Liver (tissue), 9 donors: ENCODE data around the gene FSCN2. TPM values are rescaled to one million over a fixed set of nuclear protein-coding genes. Genes with fewer than 3 reads are reported as not detected.

ENCODE experiments used
- DNase-seq: peaks from one replicate; pipeline ENCODE4 v3.0.0-alpha.2; 2017; ENCODE audit warnings: low spot score
- H3K27ac ChIP-seq, 2 donors: one replicate each; pipeline ENCODE4 v1.7.0; 2013; ENCODE audit warnings: inconsistent platforms in 2 of 2, low read length in 2 of 2, control low read depth in 1 of 2, low read depth in 1 of 2, mild to moderate bottlenecking in 1 of 2
- H3K27me3 ChIP-seq, 4 donors: one replicate each; pipeline versions ENCODE4 v1.6.1 to v1.7.0; 2013; ENCODE audit warnings: low read length in 3 of 4, inconsistent platforms in 1 of 4, mild to moderate bottlenecking in 1 of 4, moderate library complexity in 1 of 4; ENCODE audit not compliant: control insufficient read depth in 4 of 4, insufficient read depth in 4 of 4
- H3K36me3 ChIP-seq, 4 donors: one replicate each; pipeline versions ENCODE4 v1.6.1 to v1.7.0; 2013; ENCODE audit warnings: low read length in 3 of 4, mild to moderate bottlenecking in 3 of 4, low read depth in 1 of 4, moderate library complexity in 1 of 4; ENCODE audit not compliant: control insufficient read depth in 4 of 4, insufficient read depth in 3 of 4
- H3K4me1 ChIP-seq, 4 donors: one replicate each; pipeline versions ENCODE4 v1.6.1 to v1.7.0; 2013; ENCODE audit warnings: low read length in 3 of 4, mild to moderate bottlenecking in 3 of 4, moderate library complexity in 1 of 4; ENCODE audit not compliant: control insufficient read depth in 4 of 4, insufficient read depth in 4 of 4
- H3K4me3 ChIP-seq, 3 donors: one replicate each; pipeline versions ENCODE4 v1.6.1 to v1.7.0; 2013; ENCODE audit warnings: low read length in 3 of 3, control low read depth in 1 of 3, low read depth in 1 of 3, mild to moderate bottlenecking in 1 of 3
- H3K9ac ChIP-seq, 2 donors: one replicate each; pipeline ENCODE4 v1.7.0; 2013; ENCODE audit warnings: low read length in 2 of 2, mild to moderate bottlenecking in 2 of 2, moderate library complexity in 2 of 2, control low read depth in 1 of 2, low read depth in 1 of 2
- H3K9me3 ChIP-seq, 4 donors: one replicate each; pipeline versions ENCODE4 v1.6.1 to v1.7.0; 2013; ENCODE audit warnings: low read length in 3 of 4; ENCODE audit not compliant: control insufficient read depth in 4 of 4
- ATF3 ChIP-seq: IDR thresholded peaks from 2 replicates; pipeline ENCODE4 v1.6.1; 2016; ENCODE audit warnings: antibody characterized with exemption
- CTCF ChIP-seq: fragments of 150-350 bp; IDR thresholded peaks from 2 replicates; pipeline ENCODE4 v1.5.1; 2017; ENCODE audit warnings: improper control_type of control experiment, low read depth, low read length; ENCODE audit not compliant: missing input control
- EGR1 ChIP-seq, 2 donors: IDR thresholded peaks; 2 replicates each; pipeline ENCODE4 v1.6.1; 2016 to 2018; ENCODE audit warnings: antibody characterized with exemption in 2 of 2, low read depth in 2 of 2
- FOXA1 ChIP-seq: IDR thresholded peaks from 2 replicates; pipeline ENCODE4 v1.6.1; 2016; ENCODE audit warnings: antibody characterized with exemption
- FOXA2 ChIP-seq: IDR thresholded peaks from 2 replicates; pipeline ENCODE4 v1.6.1; 2016; ENCODE audit warnings: antibody characterized with exemption
- GABPA ChIP-seq, 2 donors: IDR thresholded peaks in 1 of 2; conservative IDR thresholded peaks in 1 of 2; 2 replicates each; pipeline ENCODE4 v1.6.1; 2016; ENCODE audit warnings: antibody characterized with exemption in 2 of 2, mild to moderate bottlenecking in 1 of 2, moderate library complexity in 1 of 2
- HNF4A ChIP-seq, 2 donors: conservative IDR thresholded peaks; 2 replicates each; pipeline ENCODE4 v1.6.1; 2016; ENCODE audit warnings: antibody characterized with exemption in 2 of 2, mild to moderate bottlenecking in 2 of 2
- HNF4G ChIP-seq: IDR thresholded peaks from 2 replicates; pipeline ENCODE4 v1.6.1; 2016; ENCODE audit warnings: antibody characterized with exemption
- MAX ChIP-seq: IDR thresholded peaks from 2 replicates; pipeline ENCODE4 v1.6.1; 2016; ENCODE audit warnings: antibody characterized with exemption
- NR2F2 ChIP-seq: IDR thresholded peaks from 2 replicates; pipeline ENCODE4 v1.6.1; 2016; ENCODE audit warnings: antibody characterized with exemption
- RXRA ChIP-seq, 2 donors: IDR thresholded peaks; 2 replicates each; pipeline ENCODE4 v1.6.1; 2017 to 2018; ENCODE audit warnings: antibody characterized with exemption in 2 of 2, mild to moderate bottlenecking in 1 of 2
- SP1 ChIP-seq: IDR thresholded peaks from 2 replicates; pipeline ENCODE4 v1.6.1; 2018; ENCODE audit warnings: antibody characterized with exemption, mild to moderate bottlenecking
- YY1 ChIP-seq: IDR thresholded peaks from 2 replicates; pipeline ENCODE4 v1.6.1; 2016; ENCODE audit warnings: antibody characterized with exemption, mild to moderate bottlenecking
- WGBS: extraction: QIAGEN DNeasy Blood & Tissue Kit; methylation state at CpG from one replicate; pipeline ENCODE4 v1.1.7; 2013; 5-methylcytosine and 5-hydroxymethylcytosine counted together
- polyA plus RNA-seq, 2 donors: library from polyadenylated mRNA; stranded (reverse) in 1 of 2; unstranded in 1 of 2; fragments of 200-250 nt in 1 of 2; fragments of >200 nt in 1 of 2; fragmentation: Nextera tagmentation in 1 of 2; extraction: Ambion mirVana in 1 of 2; gene quantifications; one replicate each; pipeline versions ENCODE4 v1.2.1 to v1.2.3, GENCODE V29; 2013 to 2015
- total RNA-seq, 2 donors: library from RNA; depleted of rRNA; stranded (reverse); fragments of >200 nt; gene quantifications; one replicate each; pipeline ENCODE4 v1.2.3, GENCODE V29; 2014
- donor health status: healthy.
- donor health status: healthy.
- donor health status: healthy.
- donor health status: healthy.
- donor health status: healthy.

FSCN2 gene
- total and polyA plus RNA-seq, 4 donors = 0.09 to 0.42 TPM; not detected in 2

- TF ChIP-seq HNF4A (conservative IDR thresholded peaks at IDR 0.05) (no peak), FOXA2 (no peak)
Observed at GRCh38 chr17:81543756-81544155, 15.6 kb downstream of the FSCN2 start (continued).

GRCh38 chr17:81544281-81544974, 16.3 kb downstream of the FSCN2 start:
- TF ChIP-seq YY1 = no peak
- TF ChIP-seq GABPA (IDR thresholded peaks at IDR 0.05 in 1 of 2, conservative IDR thresholded peaks at IDR 0.05 in 1 of 2) = no peak
- no peak for TF ChIP-seq RXRA (IDR thresholded peaks at IDR 0.05)
- no peak for TF ChIP-seq HNF4A (conservative IDR thresholded peaks at IDR 0.05)
- TF ChIP-seq FOXA1 = no peak
- TF ChIP-seq ATF3 = no peak
- TF ChIP-seq HNF4G = no peak
- TF ChIP-seq EGR1 (IDR thresholded peaks at IDR 0.05; ENCODE audit: low read depth in 2 of 2) = no peak
- Histone ChIP-seq H3K36me3 (peaks cover 5 to 80% (median 33%) of the 10 kb centered on the region in 4 donors), H3K27me3 (no peaks in the 10 kb centered on the region), H3K4me3 (no peak overlapping the region), H3K9ac (no peak overlapping the region), H3K27ac (no peak overlapping the region), H3K9me3 (no peaks in the 10 kb centered on the region), H3K4me1 (peaks cover 0 to 9% (median 5%) of the 10 kb centered on the region in 4 donors)
- WGBS = 95% methylated on average over 16 of the region's 16 CpGs
- DNase-seq = no peak

- Histone ChIP-seq H3K9me3 (no peaks in the 10 kb centered on the region), H3K27me3 (no peaks in the 10 kb centered on the region), H3K36me3 (peaks cover 5 to 74% (median 27%) of the 10 kb centered on the region in 4 donors), H3K9ac (no peak overlapping the region), H3K4me3 (no peak overlapping the region), H3K27ac (no peak overlapping the region), H3K4me1 (peaks cover 0 to 12% (median 8%) of the 10 kb centered on the region in 4 donors)
- WGBS = 92% methylated on average over 24 of the region's 24 CpGs
- no peak for TF ChIP-seq ATF3
- no peak for TF ChIP-seq EGR1 (IDR thresholded peaks at IDR 0.05; ENCODE audit: low read depth in 2 of 2)
- no peak for TF ChIP-seq FOXA1
- TF ChIP-seq NR2F2 = no peak
- no peak for TF ChIP-seq HNF4A (conservative IDR thresholded peaks at IDR 0.05)
- TF ChIP-seq FOXA2 = no peak
- no peak for TF ChIP-seq RXRA (IDR thresholded peaks at IDR 0.05)
- no peak for TF ChIP-seq HNF4G
- TF ChIP-seq MAX = no peak
- TF ChIP-seq SP1 = no peak
- no peak for TF ChIP-seq YY1
- no peak for TF ChIP-seq CTCF
- DNase-seq = no peak
Observed at GRCh38 chr17:81545160-81545949, 17.2 kb downstream of the FSCN2 start.
